GM19452 (cell line): ENCODE data around the gene THRAP3.
"Not testable (repeated sequence)": the region's sequence is repeated elsewhere in the genome, so short reads cannot be mapped to it uniquely, and the experiment has no call there.

ENCODE experiments used
- ATAC-seq: cut with Tn5 transposase; IDR thresholded peaks from one replicate; pipeline ENCODE4 v1.9.1; 2021; ENCODE audit not compliant: unreplicated experiment

Gene THRAP3, protein sequence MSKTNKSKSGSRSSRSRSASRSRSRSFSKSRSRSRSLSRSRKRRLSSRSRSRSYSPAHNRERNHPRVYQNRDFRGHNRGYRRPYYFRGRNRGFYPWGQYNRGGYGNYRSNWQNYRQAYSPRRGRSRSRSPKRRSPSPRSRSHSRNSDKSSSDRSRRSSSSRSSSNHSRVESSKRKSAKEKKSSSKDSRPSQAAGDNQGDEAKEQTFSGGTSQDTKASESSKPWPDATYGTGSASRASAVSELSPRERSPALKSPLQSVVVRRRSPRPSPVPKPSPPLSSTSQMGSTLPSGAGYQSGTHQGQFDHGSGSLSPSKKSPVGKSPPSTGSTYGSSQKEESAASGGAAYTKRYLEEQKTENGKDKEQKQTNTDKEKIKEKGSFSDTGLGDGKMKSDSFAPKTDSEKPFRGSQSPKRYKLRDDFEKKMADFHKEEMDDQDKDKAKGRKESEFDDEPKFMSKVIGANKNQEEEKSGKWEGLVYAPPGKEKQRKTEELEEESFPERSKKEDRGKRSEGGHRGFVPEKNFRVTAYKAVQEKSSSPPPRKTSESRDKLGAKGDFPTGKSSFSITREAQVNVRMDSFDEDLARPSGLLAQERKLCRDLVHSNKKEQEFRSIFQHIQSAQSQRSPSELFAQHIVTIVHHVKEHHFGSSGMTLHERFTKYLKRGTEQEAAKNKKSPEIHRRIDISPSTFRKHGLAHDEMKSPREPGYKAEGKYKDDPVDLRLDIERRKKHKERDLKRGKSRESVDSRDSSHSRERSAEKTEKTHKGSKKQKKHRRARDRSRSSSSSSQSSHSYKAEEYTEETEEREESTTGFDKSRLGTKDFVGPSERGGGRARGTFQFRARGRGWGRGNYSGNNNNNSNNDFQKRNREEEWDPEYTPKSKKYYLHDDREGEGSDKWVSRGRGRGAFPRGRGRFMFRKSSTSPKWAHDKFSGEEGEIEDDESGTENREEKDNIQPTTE

DNA sequence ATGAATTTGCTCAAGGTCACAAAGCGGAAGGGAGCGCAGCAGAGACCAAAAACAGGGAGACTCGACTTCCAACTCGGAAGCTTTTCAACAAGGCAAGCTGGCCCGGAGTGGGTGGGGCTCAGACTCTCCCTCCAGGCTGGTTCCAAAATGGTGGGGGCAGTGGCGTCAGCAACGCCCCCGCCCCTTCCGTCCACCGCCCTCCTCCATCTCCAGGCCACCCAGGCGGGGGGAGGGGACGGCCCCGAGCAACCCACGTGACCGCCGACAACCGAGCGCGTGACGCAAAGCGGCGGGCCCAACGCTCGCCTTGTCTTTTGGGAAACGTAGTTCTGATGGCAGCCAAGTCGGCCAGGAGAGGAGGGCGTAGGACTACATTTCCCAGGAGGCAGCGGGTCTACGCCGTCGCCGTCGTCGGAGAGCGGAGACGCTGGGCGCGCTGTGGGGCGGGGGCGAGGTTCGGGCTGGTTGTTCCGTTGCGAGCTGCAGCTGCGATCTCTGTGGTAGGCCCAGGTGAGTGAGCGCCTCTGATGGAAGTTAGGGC lies at the start of gene THRAP3:
Gene THRAP3 (plus strand): TSS at position 448 of the 541 bp plus-strand sequence. CDS start 58,121 bp downstream, outside the sequence.
- peak; percentile 92 for ATAC-seq

DNA sequence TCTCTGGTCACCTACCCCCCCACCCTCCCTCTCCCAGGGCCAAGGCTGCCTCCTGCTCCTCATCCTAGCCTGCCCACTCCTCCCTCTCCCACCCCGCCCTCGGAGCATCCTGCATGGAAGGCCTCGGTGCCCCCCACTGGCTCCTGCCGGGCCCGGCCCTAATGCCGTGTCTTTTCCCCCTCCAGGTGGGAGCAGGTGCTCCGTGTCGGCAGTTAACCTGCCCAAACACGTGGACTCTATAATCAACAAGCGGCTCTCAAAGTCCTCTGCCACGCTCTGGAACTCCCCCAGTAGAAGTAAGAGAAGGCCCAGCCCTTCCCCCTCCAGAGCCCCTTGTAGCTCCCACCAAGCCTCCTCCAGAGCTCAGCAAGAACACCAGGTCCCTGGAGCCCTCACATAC lies 49.5 kb upstream of the THRAP3 start:
- no peak for ATAC-seq

DNA sequence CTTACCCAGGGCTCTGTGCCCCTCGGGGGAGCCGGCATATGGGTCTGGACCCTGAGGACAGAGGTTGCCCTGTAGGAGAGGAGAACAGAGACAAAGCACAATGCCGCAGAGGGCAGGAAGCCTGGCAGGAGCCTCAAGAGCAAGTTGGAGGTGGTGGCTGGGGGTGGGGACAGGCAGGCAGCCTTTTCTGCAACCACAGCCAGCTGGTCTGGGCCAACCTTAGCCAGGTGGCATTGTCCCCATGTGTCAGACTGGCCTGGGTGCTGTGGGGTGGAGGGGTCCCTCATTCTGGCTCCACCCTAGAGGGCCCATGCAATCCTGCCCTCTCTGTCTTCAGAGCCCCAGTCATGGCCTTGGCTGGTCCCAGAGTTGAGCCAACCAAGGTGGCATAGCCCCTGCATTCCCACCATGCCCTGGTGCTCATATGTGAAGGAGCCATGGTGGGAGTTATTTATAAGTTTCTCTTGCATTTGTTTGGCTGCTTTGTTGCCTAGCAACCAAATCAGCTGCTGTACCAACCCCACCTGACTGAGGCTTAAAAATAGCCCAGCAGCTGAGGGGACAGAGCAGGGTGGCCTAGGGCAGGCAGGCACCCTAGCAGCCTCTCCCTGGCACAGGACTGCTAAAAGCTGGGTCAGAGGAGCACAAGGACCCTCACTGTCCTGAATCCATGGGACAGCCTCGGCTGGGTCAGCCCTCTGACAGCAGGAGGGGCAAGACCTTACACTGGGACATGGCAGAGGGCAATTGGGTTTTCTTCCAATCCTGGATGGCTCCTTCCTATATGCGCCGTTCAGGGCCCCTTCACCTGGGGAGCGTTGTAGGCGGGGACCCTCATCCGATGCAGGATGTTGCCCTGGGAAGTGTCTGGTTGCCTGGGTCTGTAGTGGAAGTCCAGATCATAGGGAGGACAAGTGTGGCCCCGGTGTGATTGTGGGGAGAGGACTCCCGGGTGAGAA lies 48.8 kb upstream of the THRAP3 start:
- ATAC-seq = no peak

DNA sequence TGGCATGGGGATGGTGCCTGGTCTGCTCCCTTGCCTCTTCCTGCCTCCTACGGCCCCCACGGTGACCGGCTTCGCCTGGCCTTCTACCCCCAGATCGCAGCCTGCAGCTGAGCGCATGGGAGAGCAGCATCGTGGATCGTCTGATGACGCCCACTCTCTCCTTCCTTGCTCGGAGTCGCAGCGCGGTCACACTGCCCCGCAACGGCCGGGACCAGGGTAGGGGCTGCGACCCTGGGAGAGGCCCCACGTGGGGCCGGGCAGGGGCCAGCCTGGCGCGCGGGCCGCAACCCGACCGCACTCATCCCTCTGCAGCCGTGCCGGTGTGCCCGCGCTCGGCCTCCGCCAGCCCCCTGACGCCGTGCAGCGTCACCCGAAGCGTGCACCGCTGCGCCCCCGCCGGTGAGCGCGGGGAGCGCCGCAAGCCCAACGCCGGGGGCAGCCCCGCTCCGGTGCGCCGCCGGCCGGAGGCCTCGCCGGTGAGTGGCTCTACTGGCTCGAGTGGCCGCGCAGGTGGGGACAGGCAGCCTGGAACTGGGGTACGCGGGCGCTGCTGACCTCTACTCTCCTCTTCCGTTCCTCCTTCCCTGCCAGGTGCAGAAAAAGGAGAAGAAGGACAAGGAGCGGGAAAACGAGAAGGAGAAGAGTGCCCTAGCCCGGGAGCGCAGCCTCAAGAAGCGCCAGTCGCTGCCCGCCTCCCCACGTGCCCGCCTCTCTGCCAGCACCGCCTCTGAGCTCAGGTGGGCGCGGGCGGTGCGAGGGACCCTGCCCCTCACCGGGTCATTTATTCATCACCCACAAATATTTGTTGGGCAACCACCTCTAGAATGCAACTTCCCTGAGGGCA lies 47.9 kb upstream of the THRAP3 start:
- ATAC-seq = no peak

DNA sequence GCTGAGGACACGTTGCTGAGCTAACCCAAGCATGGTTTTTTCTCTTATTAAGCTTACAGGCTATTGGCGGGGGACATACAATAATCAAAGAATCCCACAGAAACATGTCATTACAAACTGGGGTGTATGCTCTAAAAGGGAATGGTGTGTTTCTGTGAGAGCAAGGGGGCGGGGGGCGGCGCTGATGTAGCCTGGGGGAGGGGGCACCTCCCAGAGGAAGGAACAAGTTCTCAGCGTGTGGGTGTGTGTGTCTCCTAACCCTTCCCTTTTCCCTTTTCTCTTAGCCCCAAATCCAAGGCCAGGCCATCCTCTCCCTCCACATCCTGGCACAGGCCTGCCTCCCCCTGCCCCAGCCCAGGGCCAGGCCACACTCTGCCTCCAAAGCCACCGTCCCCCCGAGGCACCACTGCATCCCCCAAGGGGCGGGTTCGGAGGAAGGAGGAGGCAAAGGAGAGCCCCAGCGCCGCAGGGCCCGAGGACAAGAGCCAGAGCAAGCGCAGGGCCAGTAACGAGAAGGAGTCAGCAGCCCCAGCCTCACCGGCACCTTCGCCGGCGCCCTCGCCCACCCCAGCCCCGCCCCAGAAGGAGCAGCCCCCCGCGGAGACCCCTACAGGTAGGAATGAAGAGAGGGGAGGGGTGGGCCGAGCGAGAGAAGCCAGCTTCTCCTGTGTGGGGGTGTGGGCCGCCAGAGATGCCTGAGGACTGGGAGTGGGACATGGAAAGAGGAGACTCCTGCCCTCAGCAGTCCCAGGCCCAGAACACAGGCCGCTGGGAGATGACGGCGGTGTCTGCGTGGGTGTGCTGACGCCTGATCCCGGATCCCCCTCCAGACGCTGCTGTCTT lies 46.4 kb upstream of the THRAP3 start:
- no peak for ATAC-seq

DNA sequence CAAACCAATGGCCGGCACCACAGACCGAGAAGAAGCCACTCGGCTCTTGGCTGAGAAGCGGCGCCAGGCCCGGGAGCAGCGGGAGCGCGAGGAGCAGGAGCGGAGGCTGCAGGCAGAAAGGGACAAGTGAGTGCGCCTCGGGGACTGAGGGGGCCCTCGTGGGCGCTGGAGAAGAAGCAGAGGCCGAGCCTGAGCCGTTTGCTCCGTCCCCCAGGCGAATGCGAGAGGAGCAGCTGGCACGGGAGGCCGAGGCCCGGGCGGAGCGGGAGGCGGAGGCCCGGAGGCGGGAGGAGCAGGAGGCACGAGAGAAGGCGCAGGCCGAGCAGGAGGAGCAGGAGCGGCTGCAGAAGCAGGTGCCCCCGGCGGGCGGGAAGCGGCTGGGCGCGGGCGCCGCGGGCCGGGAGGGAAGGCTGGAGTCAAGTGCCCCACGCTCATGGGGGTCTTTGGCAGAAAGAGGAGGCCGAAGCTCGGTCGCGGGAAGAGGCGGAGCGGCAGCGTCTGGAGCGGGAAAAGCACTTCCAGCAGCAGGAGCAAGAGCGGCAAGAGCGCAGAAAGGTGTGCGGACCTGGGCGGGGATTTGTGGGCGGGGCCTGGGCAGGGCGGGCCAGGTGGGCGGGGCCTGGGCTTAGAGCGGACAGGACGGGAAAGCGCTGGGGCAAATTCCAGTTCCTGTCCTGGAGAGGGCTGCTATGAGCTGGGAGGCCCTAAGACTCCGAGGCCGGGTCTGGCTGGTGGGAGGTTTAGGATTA lies 45.6 kb upstream of the THRAP3 start:
- no peak for ATAC-seq

DNA sequence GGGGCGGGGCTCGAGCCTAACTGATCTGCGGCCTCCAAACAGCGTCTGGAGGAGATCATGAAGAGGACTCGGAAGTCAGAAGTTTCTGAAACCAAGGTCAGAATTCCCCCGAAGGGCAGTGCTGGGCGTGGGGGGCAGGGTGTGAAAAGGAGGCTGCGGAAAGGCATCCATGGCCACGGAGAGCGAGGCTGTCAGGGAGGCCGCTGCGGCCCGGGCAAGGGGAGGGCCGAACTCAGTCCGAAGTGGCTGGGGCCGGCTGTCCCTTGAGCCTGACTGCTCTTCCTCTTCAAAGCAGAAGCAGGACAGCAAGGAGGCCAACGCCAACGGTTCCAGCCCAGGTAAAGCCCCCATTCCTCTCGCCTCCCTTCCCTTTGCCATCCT lies 45.0 kb upstream of the THRAP3 start:
- ATAC-seq = no peak

DNA sequence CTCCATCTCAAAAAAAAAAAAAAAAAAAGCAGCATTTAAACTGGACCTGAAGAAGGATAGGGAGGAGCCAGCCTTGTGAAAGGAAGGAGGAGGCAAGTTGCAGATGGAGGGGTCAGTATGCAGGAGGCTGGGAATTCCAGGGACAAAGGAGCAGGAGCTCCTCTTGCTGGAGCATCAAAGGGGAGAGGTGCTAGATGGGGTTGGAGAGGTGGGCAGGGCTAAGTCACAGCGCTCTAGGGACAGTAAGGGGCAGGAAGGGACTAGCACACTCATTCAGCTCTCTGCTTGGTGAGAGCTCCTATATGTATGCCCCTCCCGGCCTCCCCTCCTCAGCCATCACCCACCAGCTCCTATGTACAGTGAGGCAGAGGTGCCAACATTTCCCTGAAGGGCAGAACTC lies 41.5 kb upstream of the THRAP3 start:
- no peak for ATAC-seq

DNA sequence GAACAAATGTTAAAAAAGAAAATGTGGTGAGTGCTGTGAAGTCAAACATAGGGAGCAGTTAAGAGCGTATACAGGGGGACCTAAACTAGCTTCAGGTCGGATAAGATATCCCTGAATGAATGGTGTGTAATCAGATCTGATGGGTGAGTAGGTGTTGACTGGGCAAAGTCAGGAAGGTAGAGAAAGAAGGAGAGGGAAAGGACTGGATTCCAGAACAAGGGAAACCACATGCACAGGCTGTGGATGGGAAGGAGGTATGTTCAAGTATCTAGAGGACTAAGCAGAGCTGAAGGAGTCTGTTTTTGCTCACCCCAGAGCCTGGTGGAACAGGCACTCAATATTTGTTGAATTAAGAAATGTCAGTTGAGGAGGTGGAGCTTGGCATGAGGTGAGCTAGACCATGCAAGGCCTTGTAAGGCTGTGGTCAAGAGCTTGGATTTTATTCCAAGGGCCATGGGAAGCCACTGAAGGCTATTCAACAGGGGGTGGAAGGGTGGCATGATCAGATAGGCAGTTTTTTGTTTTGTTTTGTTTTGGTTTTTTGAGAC lies 40.9 kb upstream of the THRAP3 start:
- ATAC-seq = no peak

DNA sequence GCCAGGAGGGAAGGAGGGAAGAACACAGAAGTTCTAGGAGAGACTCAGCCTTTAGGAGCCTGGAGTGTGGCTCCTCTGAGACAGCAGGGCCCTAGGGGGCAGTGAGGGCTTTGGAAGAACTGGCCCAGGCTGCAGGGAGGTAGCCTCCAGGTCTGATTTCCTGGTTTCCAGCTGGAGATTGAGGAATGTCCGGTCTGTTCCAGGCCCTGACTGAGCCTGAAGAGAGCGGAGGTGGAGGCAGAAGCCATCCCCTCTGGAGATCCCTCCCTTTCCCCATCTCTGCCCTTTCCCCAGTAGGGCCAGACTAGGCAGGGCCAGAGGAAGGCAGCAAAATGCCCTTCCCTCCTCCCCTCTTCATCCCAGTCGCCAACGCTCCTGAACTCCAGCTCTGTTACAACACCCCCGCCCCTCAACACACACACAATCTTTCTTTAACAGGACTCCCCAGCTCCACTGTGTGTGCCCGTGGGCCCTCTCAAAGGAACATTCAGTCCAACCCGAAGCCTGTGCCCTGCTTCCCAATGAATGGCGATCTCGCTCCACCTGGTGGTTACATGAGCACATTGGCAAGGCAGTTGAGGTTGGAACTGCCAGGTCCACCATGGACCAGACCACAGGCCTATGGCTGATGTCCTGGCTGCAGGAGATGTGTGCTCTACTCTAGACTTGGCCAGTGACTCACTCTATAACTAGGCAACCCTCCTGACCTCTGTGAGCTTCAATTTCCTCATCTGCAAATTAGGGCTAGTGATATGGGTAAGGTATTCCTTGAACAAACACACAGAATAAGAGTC lies 36.2 kb upstream of the THRAP3 start:
- no peak for ATAC-seq

DNA sequence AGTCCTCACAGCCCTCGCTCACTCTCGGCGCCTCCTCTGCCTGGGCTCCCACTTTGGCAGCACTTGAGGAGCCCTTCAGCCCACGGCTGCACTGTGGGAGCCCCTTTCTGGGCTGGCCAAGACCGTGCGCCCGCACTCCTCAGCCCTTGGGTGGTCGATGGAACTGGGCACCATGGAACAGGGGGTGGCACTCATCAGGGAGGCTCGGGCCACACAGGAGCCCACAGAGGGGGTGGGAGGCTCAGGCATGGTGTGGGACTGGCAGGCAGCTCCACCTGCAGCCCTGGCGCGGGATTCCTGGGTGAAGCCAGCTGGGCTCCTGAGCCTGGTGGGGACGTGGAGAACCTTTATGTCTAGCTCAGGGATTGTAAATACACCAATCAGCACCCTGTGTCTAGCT lies 27.4 kb upstream of the THRAP3 start:
- ATAC-seq = not testable (repeated sequence)

DNA sequence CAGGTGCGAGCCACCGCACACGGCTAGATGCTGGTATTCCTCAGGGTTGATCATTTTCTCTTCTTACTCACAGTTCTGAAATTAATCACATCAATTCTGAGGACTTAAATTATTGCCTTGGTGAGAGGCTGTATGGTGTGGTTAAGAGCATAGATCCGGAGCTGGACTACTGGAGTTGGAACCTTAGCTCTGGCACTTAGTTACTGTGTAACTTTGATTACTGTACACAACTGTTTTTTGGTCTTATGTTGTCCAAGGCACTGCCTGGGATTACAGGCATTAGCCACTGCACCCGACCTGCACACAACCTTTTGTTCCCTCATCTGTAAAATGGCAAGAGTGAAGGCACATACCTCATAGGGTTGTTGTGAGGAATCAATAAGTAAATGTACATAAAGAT lies 25.6 kb upstream of the THRAP3 start:
- no peak for ATAC-seq

DNA sequence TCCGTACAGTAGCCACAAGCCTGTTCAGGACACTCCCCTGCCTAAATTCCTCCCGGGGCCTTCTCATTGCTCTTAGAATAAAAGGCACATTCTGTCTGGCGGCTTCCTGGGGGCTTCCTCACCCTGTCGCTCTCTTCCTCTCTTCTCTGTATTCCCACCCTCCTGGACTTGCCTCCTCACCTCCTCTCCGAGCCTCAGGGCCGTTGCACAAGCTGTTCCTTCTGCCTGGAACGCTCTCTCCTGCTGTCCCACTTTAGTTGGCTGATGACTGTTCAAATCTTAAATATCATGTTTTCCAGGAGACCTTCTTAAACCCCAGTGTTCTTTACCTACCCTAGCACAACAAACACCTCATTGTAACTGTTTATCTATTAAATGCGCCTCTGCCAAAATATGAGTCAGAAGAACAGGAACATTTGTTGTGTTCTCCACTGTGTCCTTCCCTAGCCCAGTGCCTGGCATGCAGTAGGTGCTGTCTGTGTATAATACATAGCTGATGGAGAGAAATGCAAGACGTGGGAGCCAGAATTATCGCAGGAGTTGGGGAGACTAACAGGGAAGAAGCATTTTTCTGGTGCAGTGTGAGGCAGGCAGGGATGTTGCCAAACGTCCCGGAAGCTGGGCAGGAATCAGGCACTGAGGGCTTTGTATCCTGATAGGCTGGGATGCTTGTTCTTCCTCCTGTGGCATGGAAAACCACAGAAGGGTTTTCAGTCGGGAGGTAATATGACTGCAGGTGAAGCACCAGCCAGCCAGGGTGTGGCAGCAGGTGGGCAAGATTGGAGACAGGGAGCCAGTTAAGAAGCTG lies 24.1 kb upstream of the THRAP3 start:
- no peak for ATAC-seq

DNA sequence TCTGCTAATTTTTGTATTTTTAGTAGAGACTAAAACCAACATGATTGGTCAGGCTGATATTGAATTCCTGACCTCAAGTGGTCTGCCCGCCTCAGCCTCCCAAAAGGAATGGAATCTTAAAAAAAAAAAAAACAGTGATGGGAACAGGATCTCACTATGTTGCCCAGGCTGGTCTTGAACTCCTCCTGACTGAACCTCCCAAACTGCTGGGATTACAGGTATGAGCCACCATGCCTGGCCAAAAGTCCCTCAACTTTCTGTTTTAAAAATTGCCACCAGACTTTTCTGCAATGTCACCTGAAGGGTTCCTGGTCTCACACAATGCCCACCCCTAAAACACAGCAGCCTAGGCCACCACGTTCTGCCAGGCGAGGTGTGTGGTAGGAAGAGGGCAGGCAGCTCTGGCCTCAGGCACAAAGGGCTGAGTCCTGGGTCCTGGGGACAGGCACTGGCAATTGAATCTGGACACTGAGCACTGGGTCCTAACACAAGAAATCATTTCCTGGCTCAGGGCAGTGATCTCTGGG lies 21.2 kb upstream of the THRAP3 start:
- no peak for ATAC-seq

DNA sequence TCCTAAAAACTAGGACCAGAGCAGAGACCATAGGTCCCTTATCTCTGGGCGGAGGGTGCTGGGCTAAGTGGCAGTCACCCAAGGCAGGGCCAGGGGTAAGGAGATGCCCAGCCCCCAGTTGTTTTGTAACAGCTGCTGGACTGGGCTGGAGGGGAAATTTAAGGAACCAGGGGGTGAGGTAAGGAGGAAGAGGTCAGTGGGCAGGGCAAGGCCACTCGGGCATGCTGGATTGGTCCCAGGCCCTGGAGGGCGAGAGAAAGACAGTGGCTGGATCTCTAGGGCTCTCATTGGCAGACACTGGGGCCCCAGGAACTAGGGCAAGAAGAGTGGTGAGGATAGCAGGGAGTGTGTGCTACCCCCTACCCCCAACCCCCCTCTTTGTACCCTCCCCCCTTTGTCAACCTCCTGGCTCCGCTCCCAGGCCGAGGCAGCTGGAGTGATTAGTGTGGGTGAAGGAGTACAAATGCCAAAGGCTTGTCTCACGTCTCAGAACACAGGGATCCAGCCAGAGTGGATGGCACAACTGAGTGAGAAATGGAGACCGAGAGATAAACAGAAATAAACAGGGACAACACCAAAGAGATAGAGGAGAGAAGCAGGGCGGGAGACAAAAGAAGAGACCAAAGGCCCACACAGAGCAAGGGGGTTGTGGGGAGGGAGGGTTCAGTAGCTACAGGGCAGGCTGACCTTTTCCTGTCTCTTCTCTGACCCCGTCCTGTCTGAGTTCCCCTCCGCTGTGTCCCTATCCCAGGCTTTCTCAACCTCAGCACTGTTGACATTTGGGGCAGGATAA lies 20.5 kb upstream of the THRAP3 start:
- ATAC-seq = no peak
